OCI-LY1 (cell line): Measurements from ENCODE around the gene TUBB1.

Source experiments
- EZH2 ChIP-seq: fragments of 200-600 bp; sonication (generic), shearing (Covaris generic); IDR thresholded peaks from 2 replicates; pipeline ENCODE4 v1.8.0; 2017; ENCODE audit warnings: borderline replicate concordance, mixed run types, mild to moderate bottlenecking, antibody characterized with exemption, low read length, moderate library complexity, mixed read lengths
- TF ChIP-seq, protein P1 (sequence below): fragments of 200-600 bp; sonication (generic), shearing (Covaris generic); IDR thresholded peaks from 2 replicates; pipeline ENCODE4 v1.5.1; 2017; ENCODE audit warnings: mild to moderate bottlenecking, antibody characterized with exemption, low read length, moderate library complexity, mixed read lengths

DNA sequence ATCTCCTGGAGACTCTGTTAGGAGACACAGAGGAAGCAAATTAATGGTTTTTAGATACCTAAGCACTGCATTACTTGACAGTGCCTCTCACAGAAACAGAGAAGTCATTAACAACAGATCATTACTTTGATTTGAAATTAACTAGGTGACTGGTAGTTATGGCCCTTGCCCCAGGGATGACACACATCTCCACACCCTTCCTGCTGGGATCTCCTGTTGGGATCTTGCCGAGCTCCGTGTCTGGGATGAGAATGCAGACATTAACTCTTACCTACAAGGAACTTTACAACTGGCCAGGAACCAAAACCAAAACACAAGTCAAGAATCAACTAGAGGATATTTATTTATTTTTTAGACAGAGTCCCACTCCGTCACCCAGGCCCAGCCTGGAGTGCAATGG lies 25.6 kb downstream of the TUBB1 start:
- TF ChIP-seq, protein P1, sequence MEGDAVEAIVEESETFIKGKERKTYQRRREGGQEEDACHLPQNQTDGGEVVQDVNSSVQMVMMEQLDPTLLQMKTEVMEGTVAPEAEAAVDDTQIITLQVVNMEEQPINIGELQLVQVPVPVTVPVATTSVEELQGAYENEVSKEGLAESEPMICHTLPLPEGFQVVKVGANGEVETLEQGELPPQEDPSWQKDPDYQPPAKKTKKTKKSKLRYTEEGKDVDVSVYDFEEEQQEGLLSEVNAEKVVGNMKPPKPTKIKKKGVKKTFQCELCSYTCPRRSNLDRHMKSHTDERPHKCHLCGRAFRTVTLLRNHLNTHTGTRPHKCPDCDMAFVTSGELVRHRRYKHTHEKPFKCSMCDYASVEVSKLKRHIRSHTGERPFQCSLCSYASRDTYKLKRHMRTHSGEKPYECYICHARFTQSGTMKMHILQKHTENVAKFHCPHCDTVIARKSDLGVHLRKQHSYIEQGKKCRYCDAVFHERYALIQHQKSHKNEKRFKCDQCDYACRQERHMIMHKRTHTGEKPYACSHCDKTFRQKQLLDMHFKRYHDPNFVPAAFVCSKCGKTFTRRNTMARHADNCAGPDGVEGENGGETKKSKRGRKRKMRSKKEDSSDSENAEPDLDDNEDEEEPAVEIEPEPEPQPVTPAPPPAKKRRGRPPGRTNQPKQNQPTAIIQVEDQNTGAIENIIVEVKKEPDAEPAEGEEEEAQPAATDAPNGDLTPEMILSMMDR = no peak
- no peak for TF ChIP-seq EZH2
